Breast epithelium (tissue), 4 donors: ENCODE measurements around the gene OR2AK2. TPM values are rescaled to one million over a fixed set of nuclear protein-coding genes. Genes with fewer than 3 reads are reported as not detected.

Experiments used
- DNase-seq, 2 donors: peaks; one replicate each; pipeline ENCODE4 v3.0.0-alpha.2; 2019; ENCODE audit warnings: low spot score in 2 of 2
- H3K27ac ChIP-seq, 2 donors: fragments of 200-600 bp; sonication (generic) in 1 of 2; one replicate each; pipeline ENCODE4 v1.5.1; 2016 to 2019; ENCODE audit warnings: mild to moderate bottlenecking in 1 of 2
- H3K27me3 ChIP-seq, 2 donors: fragments of 200-600 bp; sonication (generic) in 1 of 2; one replicate each; pipeline versions ENCODE4 v1.5.1 to v1.6.0; 2017 to 2019; ENCODE audit warnings: control low read depth in 1 of 2, mild to moderate bottlenecking in 1 of 2
- H3K36me3 ChIP-seq: fragments of 200-600 bp; one replicate; pipeline ENCODE4 v1.5.1; 2019
- H3K4me1 ChIP-seq, 2 donors: fragments of 200-600 bp; sonication (generic); one replicate each; pipeline ENCODE4 v1.5.1; 2016 to 2019; ENCODE audit warnings: control low read depth in 1 of 2
- H3K4me3 ChIP-seq, 3 donors: fragments of 200-600 bp; sonication (generic); 1 replicate in 2 of 3; 2 replicates in 1 of 3; pipeline ENCODE4 v1.5.1; 2016 to 2019; ENCODE audit warnings: mild to moderate bottlenecking in 3 of 3, moderate library complexity in 2 of 3
- H3K9me3 ChIP-seq, 2 donors: fragments of 200-600 bp; sonication (generic) in 1 of 2; one replicate each; pipeline ENCODE4 v1.5.1; 2016 to 2019; ENCODE audit warnings: control low read depth in 1 of 2
- POLR2A ChIP-seq: fragments of 450-650 bp; IDR thresholded peaks from one replicate; pipeline ENCODE4 v1.6.1; 2016; ENCODE audit warnings: antibody characterized with exemption, mild to moderate bottlenecking, moderate library complexity
- POLR2AphosphoS5 ChIP-seq, 3 donors: sonication (generic); formaldehyde crosslinking; IDR thresholded peaks; one replicate each; pipeline ENCODE4 v1.6.1; 2017; ENCODE audit warnings: antibody characterized with exemption in 3 of 3
- intact Hi-C: fragments of 100-400 bp; cut with DNase I; formaldehyde crosslinking; loops from one replicate; pipeline ENCODE4 v1.15.1; 2023; ENCODE audit warnings: low total_unique reads
- total RNA-seq, 3 donors: library from RNA; depleted of rRNA; stranded (reverse); fragments of >200 nt; gene quantifications; one replicate each; pipeline ENCODE4 v1.1.0, GENCODE V29; 2016
- TF ChIP-seq, protein P1 (sequence below), 3 donors: fragments of 450-650 bp; IDR thresholded peaks; one replicate each; pipeline ENCODE4 v1.5.1; 2016 to 2017; ENCODE audit warnings: antibody characterized with exemption in 3 of 3, mild to moderate bottlenecking in 3 of 3, moderate library complexity in 3 of 3

The OR2AK2 gene
- total RNA-seq, 3 donors from 2014 or later = 0.44 TPM; not detected in 2

DNA sequence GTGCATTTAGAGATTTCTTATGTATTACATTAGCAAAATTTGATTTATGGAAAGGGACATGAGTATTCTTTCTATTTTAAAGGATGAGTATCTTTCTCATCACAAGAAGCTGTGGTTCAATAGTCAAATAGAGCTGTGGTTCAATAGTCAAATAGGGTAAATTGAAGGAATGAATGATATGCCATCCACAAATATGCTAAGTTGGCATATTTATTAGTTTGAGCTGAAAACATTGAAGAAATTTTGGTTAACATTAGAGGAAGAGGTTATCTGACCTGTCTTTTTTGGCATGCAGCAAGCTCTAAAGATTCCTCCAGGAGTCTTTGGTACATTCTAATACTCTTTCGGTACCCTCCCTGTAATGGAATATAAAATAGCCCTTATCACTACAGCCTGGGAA, 11.6 kb upstream of the OR2AK2 start:
- DNase-seq = no peak
- H3K27ac ChIP-seq = no peak overlapping the region
- intact Hi-C loops = no loop called here

DNA sequence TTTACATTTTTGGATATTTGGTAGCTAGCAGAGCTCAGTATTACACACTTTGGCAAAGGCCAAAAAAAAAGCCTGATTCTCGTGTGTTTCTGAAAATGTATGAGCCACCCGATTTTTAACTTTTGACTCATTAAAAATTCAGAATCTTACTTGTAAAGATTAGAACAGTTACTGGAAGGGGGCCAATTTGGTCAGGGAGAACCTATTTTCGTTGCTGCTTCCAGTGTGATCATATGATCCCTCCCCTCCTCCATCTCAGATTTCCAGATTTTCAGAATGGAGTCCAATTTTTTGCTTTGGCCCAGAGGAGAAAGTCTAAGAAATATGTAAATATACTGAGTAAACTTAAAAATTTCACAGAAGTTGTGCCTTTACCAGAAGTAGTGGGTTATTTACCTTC, 3.2 kb upstream of the OR2AK2 start:
- no peak for DNase-seq
- no peaks in the 10 kb centered on the region for H3K9me3 ChIP-seq
- no peak overlapping the region for H3K4me3 ChIP-seq
- H3K36me3 ChIP-seq = no peaks in the 10 kb centered on the region
- H3K27me3 ChIP-seq = no peaks in the 10 kb centered on the region
- intact Hi-C loops = no loop called here
- TF ChIP-seq, protein P1, sequence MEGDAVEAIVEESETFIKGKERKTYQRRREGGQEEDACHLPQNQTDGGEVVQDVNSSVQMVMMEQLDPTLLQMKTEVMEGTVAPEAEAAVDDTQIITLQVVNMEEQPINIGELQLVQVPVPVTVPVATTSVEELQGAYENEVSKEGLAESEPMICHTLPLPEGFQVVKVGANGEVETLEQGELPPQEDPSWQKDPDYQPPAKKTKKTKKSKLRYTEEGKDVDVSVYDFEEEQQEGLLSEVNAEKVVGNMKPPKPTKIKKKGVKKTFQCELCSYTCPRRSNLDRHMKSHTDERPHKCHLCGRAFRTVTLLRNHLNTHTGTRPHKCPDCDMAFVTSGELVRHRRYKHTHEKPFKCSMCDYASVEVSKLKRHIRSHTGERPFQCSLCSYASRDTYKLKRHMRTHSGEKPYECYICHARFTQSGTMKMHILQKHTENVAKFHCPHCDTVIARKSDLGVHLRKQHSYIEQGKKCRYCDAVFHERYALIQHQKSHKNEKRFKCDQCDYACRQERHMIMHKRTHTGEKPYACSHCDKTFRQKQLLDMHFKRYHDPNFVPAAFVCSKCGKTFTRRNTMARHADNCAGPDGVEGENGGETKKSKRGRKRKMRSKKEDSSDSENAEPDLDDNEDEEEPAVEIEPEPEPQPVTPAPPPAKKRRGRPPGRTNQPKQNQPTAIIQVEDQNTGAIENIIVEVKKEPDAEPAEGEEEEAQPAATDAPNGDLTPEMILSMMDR (IDR thresholded peaks at IDR 0.05) = no peak
- TF ChIP-seq POLR2AphosphoS5 (IDR thresholded peaks at IDR 0.05) = no peak
- H3K4me1 ChIP-seq = no peaks in the 10 kb centered on the region
- peak overlapping the region in 1 of 2 donors; percentile 43 for H3K27ac ChIP-seq

More for the DNA sequence above, 11.6 kb upstream of the OR2AK2 start:
- H3K36me3 ChIP-seq = no peaks in the 10 kb centered on the region
- no peaks in the 10 kb centered on the region for H3K27me3 ChIP-seq
- no peaks in the 10 kb centered on the region for H3K4me1 ChIP-seq
- no peak overlapping the region for H3K4me3 ChIP-seq
- no peaks in the 10 kb centered on the region for H3K9me3 ChIP-seq
- TF ChIP-seq, protein P1 (IDR thresholded peaks at IDR 0.05) = no peak
- TF ChIP-seq POLR2AphosphoS5 (IDR thresholded peaks at IDR 0.05) (no peak), POLR2A (no peak)

DNA sequence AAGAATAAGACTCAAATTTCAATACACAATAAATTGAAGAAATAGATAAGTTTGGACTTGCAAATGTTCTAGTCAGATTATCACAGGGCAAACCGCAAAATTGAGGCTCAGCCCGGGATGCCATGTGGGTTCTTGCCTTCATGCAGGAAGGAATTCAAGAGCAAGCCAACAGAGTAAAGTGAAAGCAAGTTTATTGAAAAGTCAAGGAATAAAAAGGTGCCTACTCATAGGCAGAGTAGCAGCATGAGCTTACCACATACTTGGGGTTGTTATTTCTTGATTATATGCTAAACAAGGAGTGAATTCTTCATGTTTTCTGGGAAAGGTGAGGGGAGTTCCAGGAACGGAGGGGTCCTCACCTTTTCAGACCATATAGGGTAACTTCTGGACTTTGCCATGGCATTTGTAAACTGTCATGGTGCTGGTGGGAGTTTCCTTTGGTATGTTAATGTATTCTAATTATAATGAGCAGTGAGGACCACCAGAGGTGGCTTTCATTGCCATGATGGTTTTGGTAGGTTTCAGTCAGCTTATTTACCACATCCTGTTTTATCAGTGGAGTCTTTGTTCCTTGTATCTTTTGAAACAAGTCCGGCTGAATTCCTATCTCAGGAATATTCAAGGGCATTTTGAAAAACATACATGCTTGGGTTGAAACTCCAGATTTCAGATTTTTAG, 2.0 kb upstream of the OR2AK2 start:
- H3K9me3 ChIP-seq = no peaks in the 10 kb centered on the region
- intact Hi-C loops = no loop called here
- DNase-seq = peak in 1 of 2 donors; percentile 56
- H3K27me3 ChIP-seq = no peaks in the 10 kb centered on the region
- H3K36me3 ChIP-seq = no peaks in the 10 kb centered on the region
- H3K4me3 ChIP-seq = no peak overlapping the region
- TF ChIP-seq POLR2A = no peak
- TF ChIP-seq, protein P1 (IDR thresholded peaks at IDR 0.05) = no peak
- TF ChIP-seq POLR2AphosphoS5 (IDR thresholded peaks at IDR 0.05) = no peak
- H3K4me1 ChIP-seq = no peaks in the 10 kb centered on the region
- H3K27ac ChIP-seq = peak overlapping the region; percentile 40 to 69

DNA sequence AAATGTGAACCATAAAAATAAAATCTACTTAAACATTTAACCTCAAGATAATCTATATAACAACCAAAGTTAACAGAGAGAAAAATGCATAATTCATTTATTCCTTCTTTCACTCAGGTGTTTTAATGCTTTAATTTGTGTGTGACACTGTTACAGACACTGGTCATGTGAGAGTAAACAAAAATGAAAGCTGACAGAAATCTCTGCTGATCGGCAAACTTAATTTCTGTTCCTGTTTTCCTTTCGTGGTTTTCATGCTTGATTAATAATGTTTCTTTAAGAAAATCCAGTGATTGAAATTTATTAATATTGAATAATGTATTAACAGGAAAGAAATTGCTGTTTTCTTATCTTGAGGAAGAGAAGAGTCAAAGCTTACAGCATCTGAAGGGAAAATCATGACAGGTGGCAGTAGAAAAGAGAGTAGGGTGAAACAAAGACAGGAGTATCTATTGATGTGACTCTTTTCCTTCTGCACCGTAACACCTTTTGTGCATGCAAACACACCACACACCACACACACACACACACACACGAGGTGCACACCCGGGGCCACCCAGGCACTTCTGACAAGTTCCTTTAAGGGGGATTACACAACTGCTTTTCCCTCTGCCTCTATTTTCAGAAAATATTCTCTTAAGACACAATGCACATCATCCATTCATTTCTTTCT, 1.6 kb downstream of the OR2AK2 start:
- TF ChIP-seq, protein P1 (IDR thresholded peaks at IDR 0.05) = no peak
- TF ChIP-seq POLR2AphosphoS5 (IDR thresholded peaks at IDR 0.05) (no peak), POLR2A (no peak)
- intact Hi-C loops = no loop called here

DNA sequence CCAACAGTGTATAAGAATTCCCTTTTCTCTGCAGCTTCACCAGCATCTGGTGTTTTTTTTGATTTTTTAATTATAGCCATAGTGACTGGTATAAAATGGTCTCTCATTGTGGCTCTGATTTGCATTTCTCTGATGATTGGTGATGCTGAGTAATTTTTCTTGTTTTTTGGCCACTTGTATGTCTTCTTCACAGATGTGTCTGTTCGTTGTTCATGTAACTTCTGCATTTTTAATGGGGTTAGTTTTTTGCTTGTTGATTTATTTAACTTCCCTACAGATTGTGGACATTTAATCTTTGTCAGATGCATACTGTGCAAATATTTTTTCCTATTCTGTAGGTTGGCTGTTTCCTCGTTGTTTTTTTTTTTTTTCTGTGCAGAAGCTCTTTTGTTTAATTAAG, 28.0 kb downstream of the OR2AK2 start:
- intact Hi-C loops = no loop called here
- Histone ChIP-seq H3K4me1 (no peaks in the 10 kb centered on the region), H3K27ac (no peak overlapping the region), H3K4me3 (no peak overlapping the region), H3K36me3 (no peaks in the 10 kb centered on the region), H3K9me3 (no peaks in the 10 kb centered on the region), H3K27me3 (no peaks in the 10 kb centered on the region)
- DNase-seq = no peak
- no peak for TF ChIP-seq POLR2A
- TF ChIP-seq, protein P1 (IDR thresholded peaks at IDR 0.05) = no peak
- no peak for TF ChIP-seq POLR2AphosphoS5 (IDR thresholded peaks at IDR 0.05)

More for the DNA sequence above, 1.6 kb downstream of the OR2AK2 start:
- H3K9me3 ChIP-seq = no peaks in the 10 kb centered on the region
- H3K27me3 ChIP-seq = no peaks in the 10 kb centered on the region
- H3K27ac ChIP-seq = no peak overlapping the region
- no peaks in the 10 kb centered on the region for H3K4me1 ChIP-seq
- no peaks in the 10 kb centered on the region for H3K36me3 ChIP-seq
- no peak for DNase-seq
- H3K4me3 ChIP-seq = no peak overlapping the region
